SK-MEL-5 (cell line): ENCODE measurements around the gene BMP6. TPM values are rescaled to one million over a fixed set of nuclear protein-coding genes. Genes with fewer than 3 reads are reported as not detected.

Source experiments
- DNase-seq: peaks from one replicate; pipeline ENCODE4 v3.0.0-alpha.2; 2016; ENCODE audit warnings: low read depth, low spot score
- in situ Hi-C: cut with HindIII; loops from 2 replicates; pipeline ENCODE4 v1.10.0; 2016; ENCODE audit warnings: low sequenced_read_pairs, high pct_unique_total_duplicates, low pct_unique_long_range_greater_than_20kb
- total RNA-seq: library from RNA; depleted of rRNA; stranded (reverse); fragments of >200 nt; shearing (Covaris generic); gene quantifications from 2 replicates; pipeline ENCODE4 v1.2.3, GENCODE V29; 2014

The BMP6 gene
- total RNA-seq, 1 experiment from 2014 or later, result 0.05 TPM

- in situ Hi-C loops, result no loop called here
- DNase-seq, result no peak
Measured at GRCh38 chr6:7899889-7900213, 174.0 kb downstream of the BMP6 start.

- DNase-seq, result no peak
- in situ Hi-C loops, result no loop called here
Measured at GRCh38 chr6:7900621-7901020, 174.7 kb downstream of the BMP6 start.

GRCh38 chr6:7901056-7901455, 175.2 kb downstream of the BMP6 start:
- DNase-seq, result no peak
- in situ Hi-C loops, result no loop called here

DNA sequence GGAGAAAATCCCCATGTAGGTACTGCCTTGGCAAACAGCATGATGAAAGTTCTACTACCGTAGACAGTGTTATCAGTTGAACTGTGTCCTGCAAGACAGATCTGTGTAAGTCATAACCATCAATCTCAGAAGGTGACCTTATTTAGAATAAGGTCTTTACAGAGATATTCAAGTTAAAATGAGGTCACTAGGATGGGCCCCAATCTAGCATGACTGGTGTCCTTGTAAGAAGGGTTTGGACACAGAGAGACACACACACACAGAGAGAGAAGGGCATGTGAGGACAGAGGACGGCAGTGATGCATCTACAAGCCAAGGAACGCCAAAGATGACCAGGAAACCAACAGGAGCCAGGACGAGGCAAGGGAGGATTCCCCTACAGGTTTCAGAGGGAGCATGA, 175.9 kb downstream of the BMP6 start:
- DNase-seq, result no peak
- in situ Hi-C loops, result no loop called here

DNA sequence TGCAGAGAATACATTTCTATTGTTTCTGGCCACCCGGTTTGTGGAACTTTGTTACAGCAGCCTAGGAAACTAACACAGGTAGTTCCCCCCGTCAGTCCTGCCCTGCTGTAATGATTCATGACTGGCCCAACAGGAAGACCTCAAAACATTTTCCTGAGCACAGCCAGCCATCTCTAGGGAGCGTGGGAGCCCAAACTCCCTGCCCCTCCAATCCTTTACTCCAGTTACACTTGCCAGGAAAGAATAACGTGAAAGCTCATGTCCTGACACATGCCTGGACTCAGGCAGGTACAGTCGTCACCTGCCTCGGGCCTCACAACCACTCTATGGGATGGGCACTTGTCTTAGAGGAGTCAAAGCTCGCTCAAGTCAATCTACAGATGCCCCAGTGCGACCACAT, 176.3 kb downstream of the BMP6 start:
- in situ Hi-C loops, result no loop called here

DNA sequence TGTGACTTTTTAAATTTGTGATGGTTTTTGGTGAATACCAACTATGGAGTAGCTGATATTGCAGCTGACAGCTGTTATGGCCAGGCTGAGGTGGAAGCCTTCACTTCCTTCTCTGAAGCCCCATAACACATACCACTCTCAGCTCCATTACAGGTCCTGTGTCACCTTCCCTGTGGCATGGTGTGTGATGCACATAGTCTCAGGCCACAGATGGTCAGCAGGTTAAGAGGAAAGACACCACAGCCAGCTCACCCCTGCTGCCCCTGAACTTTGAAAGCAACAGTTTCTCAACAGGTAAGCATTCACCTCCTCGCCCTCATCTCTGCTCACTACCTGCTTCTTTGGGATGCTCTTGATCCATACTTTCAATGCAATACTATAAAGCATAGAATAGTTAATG, 177.0 kb downstream of the BMP6 start:
- DNase-seq, result no peak
- in situ Hi-C loops, result no loop called here

More for the DNA sequence above, 176.3 kb downstream of the BMP6 start:
- DNase-seq, result no peak

- no peak for DNase-seq
- in situ Hi-C loops, result no loop called here
Measured at GRCh38 chr6:7903673-7904072, 177.8 kb downstream of the BMP6 start.

GRCh38 chr6:7904654-7905319, 178.9 kb downstream of the BMP6 start:
- no peak for DNase-seq
- in situ Hi-C loops, result no loop called here

DNA sequence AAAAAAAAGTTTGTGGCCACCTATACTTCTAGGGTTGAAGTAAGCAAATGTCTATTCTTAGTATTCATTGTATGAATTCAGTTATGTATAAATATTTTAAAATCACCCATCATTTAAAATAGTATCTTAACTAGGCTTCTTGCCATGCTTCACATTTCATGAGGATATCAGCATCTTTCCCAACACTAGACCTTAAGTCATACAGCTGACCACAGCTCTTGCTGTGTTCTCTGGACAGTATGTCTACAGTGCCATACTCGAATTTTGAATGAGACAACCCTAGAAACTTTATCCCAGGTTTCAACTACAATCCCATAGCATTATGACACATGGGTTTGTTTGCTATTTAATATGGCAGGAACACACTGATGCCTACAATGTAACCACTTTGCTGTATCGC, 179.5 kb downstream of the BMP6 start:
- in situ Hi-C loops, result no loop called here
- DNase-seq, result no peak

DNA sequence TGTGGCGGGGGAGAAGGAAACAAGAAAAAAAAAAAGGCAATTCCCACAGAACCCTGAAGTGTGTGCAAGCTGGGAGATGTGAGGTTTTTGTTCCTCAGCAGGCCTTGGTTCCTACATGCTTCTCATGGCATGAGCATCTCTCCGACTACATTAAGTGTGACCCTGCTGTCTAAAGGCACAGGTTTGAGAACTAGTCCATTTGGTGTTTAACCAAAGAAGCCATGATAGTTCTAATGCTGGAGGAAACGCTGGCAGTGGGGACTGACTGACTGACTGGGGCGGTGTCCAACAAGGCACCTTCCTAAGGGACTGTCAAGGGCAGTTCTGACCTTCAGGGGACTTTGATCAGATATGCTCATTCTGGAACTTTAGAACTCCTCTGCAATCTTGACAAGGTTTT, 180.8 kb downstream of the BMP6 start:
- in situ Hi-C loops, result no loop called here
- DNase-seq, result no peak

DNA sequence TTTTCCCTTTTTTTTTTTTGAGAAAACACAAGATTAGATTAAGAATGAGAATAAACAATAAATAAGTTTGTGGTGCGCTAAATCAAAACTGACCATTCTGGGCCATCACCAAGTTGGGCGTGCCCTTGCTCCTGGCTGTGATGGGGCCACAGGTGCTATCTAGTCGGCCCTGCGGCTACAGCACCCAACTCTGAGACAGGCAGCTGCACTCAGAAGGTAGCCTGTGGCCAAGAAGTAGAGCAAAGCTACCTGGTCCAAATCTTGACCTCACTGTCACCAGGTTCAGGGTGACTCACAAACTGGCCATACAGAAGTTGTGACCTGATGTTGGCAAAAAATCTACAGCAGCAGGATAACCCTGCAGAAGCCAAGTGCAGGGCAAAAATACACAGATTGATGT, 181.3 kb downstream of the BMP6 start:
- no peak for DNase-seq
- in situ Hi-C loops, result no loop called here

DNA sequence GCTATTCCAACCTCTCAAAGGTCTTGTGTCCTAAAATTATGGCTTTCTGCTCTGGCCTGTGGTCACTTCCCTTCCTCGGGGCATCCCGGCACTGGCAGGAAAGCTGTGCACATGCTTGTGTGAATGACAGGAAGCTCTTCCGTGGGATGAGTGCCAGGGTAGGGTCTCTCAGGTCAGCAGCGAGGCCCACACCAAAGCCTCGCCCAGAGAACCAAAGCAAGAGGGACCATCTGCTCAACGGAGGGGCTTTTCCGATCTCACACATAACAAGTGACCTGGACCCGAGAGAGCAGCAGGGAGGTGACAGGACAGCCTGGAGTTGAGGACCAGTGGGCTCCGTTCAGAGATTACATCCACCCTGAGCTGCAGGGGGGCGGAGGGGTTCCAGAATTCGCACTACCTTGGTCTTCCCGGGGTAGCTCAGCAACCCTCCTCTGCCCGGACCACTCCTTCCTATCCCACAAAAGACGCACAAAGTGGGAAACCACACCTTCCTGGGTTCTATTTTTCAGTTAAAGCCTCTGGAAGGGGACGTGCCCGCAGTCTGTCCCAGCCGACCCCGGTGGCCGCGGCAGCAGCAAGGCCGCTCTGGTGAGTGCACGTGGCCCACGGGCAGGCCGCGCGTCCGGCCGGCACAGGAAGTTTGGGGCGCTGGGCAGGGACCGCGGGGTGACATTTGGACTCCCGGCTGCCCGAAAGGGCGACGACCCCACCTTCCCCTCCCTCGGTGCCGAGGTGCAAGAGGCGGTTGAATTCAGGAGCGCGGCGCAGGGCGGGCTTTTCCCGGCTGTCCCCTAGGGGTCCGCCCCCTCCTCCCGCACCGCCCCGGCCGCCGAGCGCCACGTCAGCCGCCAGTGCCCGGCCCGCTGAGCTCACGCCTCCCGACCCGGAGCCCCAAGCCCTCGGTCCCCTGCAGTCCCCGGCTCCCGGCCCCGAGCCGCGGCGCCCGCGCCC, 183.7 kb downstream of the BMP6 start:
- peak; percentile 74 for DNase-seq
- in situ Hi-C loops, result no loop called here

GRCh38 chr6:7910298-7910653, 184.4 kb downstream of the BMP6 start:
- in situ Hi-C loops, result no loop called here
- no peak for DNase-seq

GRCh38 chr6:7910654-7911344, 184.9 kb downstream of the BMP6 start, which contains the start of gene TXNDC5:
Gene TXNDC5, minus strand, starts transcription at chr6:7910788. Its CDS starts 12 bp downstream, at chr6:7910776.
- DNase-seq, result peak; percentile 81
- in situ Hi-C loops, result no loop called here

GRCh38 chr6:7911345-7911725, 185.4 kb downstream of the BMP6 start:
- in situ Hi-C loops, result no loop called here
- no peak for DNase-seq

- in situ Hi-C loops, result no loop called here
- no peak for DNase-seq
Measured at GRCh38 chr6:7912024-7912423, 186.1 kb downstream of the BMP6 start.

DNA sequence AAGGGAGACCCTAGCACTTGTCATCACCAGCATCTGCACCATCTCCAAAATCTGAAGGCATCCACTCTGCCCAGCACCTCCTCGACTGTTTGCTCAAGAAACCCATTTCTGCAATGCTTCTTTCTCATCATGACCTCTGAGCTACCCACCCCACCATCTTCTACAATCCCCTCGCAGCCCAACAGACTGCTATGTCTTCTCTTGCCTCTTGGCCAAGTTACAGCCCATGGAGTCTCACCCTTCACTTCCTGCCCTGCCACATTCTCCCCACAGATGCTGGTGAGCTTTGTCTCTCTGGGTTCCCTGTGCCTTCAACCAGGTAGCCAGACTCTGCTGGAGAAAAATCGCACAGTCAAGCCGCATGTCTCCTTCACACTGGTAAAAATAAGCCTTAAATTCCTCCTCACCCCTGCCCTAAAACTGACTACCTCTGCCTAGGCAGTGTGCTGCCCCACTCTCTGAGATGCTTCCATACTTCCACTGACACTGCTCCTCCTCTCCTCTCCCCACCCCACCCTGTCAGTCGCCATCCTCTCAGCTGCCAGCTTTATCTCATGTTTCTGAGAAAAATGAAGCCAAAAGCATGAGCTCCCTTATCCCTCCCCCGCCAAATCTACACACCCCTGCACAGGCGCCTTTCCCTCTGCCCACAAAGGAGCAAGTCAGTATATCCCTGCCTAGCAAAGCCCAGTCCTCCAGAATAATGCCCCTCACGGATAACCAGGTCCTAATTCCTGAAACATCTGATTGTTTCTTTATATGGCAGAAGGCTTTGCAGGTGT, 187.0 kb downstream of the BMP6 start:
- in situ Hi-C loops, result no loop called here
- DNase-seq, result no peak

DNA sequence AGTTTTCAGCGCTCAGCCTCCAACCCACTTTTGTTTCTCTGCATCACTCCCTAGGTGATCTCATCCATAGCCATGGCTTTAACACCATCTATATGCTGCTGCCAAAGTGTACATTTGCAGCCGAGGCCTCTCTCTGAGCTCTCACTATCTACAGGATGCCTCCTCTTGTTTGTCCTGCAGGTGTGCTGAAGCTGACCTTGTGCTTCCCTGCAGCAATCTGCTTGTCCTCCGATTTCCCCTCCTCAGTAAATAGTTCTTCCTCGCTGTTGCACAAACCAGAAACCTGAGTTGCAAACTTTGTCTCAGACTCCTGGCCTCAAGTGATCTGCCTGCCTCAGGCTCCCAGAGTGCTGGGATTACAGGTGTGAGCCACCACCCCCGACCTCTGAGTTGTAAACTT, 188.4 kb downstream of the BMP6 start:
- in situ Hi-C loops, result no loop called here
- DNase-seq, result no peak
